Stimulated activated CD4-positive, alpha-beta T cell treated with anti-CD3 and anti-CD28 coated beads, Interleukin-12 subunit alpha, Interleukin-12 subunit beta, amount 100 ng/mL, for 48 hours (primary cell): ENCODE data around the gene TRDN.
"Not testable (repeated sequence)": the region's sequence is repeated elsewhere in the genome, so short reads cannot be mapped to it uniquely, and the experiment has no call there.

ENCODE experiments used
- DNase-seq, 3 donors: peaks; one replicate each; pipeline ENCODE4 v3.0.0-alpha.2; 2020; ENCODE audit warnings: low read depth in 2 of 3, low spot score in 1 of 3

Gene TRDN

GRCh38 chr6:123632641-123633040 lies 4.1 kb downstream of the TRDN start:
- DNase-seq, result no peak

DNA sequence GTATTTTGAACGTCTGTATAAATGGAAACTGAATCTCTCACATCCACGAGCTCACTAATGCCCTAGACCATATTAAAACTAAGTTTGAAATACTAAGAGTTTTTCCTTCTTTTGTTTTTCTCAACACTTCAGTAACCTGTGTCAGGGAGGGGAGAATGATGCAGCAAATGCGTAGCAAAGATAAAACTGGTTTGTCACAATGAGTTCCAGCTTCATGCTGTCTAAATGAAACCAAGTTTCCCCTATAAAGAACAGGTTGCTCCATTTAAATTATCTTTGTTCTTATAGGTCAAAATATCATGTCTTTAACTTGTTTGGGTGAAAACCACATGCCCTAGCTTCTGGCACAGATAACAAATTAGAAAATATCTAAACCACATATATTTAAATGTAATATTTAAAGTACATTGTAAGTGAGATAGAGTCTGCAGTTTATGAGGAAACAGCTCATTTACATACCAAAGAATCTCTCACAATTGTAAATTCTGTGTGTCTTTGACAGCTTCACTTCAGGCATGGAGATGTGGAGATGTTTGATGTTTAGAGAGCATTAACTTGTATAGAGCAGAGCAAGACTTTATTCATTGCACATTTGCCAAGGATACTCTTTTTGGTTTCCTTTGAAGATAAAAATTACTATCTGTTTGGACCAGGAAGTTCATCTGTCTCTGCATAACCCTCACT lies 7.3 kb downstream of the TRDN start:
- no peak for DNase-seq

DNA sequence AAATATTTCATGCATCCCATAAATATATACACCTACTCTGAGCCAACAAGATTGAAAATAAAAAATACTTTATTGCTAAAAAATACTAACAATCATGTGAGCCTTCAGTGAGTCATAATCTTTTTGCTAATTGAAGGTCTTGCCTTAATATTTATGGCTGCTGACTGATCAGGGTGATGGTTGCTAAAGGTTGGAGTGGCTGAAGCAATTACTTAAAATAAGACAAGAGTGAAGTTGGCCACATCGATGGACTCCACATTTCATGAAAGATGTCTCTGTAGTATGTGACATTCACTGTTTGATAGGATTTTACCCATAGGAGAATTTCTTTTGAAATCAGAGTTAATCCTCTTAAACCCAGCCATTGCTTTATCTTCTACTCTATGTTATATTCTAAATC lies 11.1 kb downstream of the TRDN start:
- DNase-seq, result no peak

DNA sequence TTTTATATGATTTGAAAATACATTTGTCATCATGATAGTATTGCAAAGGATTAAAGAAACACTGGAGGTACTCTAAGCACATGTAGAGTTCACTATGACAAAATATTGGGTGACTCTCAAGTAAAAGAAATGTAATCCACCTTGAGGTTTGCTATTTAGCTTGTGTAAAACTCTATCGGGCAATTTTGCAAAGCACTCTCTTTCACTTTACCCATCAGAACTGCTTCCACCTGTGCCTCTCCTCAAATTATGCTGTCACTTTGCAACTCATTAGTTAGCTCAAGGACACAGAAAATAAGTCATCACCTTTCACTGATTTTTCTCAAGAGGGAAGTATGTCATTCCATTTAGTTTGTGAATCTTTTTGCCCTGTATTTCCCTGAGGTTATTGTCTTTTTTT lies 14.0 kb downstream of the TRDN start:
- no peak for DNase-seq

- DNase-seq, result no peak
Measured at GRCh38 chr6:123619156-123619555, 17.6 kb downstream of the TRDN start.

- no peak for DNase-seq
Measured at GRCh38 chr6:123616942-123617341, 19.8 kb downstream of the TRDN start.

GRCh38 chr6:123616016-123616415 lies 20.7 kb downstream of the TRDN start:
- no peak for DNase-seq

GRCh38 chr6:123610779-123611178 lies 26.0 kb downstream of the TRDN start:
- DNase-seq, result no peak

- no peak for DNase-seq
Measured at GRCh38 chr6:123604067-123604466, 32.7 kb downstream of the TRDN start.

- DNase-seq, result no peak
Measured at GRCh38 chr6:123598011-123598410, 38.7 kb downstream of the TRDN start.

DNA sequence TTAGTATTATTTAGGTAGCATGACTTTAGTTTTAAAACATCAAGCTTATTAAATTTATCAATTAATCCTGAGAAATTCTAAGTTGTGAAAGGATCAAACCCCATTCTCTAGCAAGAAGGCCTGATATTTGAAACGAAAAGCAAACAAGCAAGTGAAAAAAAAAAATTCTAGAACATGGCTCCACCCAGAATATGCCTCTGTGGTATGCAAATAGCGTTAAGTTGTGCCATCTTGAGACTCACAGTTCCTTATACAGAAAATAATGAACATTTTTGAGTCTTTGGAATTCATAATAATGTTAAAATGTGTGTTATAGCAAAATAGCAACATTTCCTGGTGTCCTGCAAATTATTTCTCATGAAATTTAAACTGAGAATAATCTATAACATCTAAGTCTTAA lies 42.0 kb downstream of the TRDN start:
- no peak for DNase-seq

GRCh38 chr6:123592426-123592825 lies 44.3 kb downstream of the TRDN start:
- DNase-seq, result no peak

GRCh38 chr6:123589973-123590372 lies 46.8 kb downstream of the TRDN start:
- no peak for DNase-seq

DNA sequence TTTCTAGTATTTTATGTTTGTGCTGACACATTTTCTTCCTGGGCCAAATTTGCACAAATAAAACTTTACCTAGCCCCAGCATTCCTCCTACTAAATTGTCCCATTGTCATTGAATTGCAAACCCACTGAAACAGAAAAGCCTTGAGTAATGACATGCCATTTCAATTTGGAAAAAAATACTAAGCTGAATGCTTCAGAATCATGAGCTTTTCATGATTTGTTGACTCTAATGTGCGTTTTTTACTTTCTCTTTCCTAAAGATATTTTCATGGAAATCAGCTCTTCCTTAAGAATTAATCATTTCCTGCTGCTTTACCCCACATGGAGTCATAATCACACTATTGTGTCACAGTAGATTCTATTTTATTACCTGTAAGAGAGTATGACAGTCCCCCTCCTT lies 47.4 kb downstream of the TRDN start:
- no peak for DNase-seq

DNA sequence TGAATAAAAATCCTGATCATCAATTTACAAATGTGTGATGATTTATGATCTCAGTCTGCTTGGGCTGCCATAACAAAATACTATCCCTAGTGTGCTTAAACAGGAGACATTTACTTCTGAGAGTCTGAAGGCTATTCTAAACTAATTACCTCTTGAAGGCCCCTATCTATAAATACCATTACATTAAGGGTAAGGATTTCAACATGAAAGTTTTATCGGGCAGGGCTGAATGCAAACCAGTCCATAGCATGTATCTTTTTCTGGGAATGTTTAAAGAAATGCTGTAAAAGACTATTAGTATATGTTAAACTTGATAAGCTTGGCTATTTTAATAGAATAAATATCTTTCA lies 48.2 kb downstream of the TRDN start:
- DNase-seq, result no peak

DNA sequence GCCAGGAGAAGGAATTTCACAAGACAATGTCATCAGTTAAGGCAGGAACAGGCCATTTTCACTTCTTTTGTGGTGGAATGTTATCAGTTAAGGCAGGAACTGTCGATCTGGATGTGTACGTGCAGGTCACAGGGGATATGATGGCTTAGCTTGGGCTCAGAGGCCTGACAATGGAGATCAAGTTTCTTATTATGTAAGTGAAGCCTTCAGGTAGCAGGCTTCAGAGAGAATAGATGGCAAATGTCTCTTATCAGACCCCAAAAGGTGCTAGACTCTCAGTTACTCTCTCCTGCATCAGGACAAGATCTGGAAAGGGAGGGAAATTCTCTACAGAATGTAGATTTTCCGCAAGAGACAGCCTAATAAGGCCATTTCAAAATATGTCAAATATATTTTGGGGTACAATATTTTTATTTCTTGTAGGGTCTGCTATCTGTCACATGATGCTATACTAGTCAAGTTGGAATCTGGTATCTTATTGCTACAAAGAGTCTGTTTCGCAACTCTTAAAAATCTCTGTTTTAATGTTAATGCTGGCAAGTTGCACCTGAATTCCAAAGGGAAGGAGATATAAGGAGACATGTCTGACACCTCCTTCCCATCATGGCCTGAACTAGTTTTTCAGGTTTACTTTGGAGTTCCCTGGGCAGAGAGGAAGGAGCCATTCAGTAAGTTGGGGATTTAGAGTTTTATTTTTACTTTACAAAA lies 48.8 kb downstream of the TRDN start:
- no peak for DNase-seq

GRCh38 chr6:123587407-123587806 lies 49.3 kb downstream of the TRDN start:
- DNase-seq, result not testable (repeated sequence)

DNA sequence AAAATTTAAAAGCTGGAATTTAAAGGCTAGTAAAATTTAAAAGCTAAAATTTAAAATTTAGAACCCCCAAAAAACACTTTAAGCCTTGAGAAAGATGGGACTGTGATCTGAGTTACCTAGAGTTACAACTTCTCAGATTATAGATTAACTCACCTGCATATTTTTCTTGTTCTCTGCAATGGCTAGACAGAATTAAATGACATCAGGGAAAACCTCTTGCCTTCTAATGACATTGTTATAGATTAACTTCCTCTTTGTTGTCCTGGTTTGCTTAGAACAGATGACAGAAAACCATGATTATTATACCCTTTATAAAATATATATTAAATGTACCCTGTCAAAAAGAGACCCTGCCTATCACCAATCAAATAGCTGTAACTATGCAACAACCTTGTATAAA lies 56.4 kb downstream of the TRDN start:
- DNase-seq, result no peak

DNA sequence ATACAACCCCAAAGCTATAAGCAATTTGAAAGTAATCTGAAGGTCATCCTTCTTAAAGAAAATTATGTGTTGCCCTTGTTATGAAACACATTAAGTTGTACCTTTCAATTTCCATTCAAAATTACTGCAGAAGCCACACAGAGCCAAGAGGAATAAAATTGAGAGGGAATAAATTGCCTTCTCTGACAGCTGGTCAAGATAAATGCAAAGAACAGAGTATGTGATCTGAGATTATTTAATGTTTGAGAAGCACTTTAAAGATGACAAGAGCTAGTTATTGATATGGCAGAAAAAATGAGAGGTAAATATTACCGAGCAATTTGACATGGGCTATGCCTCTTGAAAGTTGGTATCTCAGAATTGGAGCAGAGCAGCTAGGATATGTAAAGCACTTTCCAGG lies 61.6 kb downstream of the TRDN start:
- no peak for DNase-seq

DNA sequence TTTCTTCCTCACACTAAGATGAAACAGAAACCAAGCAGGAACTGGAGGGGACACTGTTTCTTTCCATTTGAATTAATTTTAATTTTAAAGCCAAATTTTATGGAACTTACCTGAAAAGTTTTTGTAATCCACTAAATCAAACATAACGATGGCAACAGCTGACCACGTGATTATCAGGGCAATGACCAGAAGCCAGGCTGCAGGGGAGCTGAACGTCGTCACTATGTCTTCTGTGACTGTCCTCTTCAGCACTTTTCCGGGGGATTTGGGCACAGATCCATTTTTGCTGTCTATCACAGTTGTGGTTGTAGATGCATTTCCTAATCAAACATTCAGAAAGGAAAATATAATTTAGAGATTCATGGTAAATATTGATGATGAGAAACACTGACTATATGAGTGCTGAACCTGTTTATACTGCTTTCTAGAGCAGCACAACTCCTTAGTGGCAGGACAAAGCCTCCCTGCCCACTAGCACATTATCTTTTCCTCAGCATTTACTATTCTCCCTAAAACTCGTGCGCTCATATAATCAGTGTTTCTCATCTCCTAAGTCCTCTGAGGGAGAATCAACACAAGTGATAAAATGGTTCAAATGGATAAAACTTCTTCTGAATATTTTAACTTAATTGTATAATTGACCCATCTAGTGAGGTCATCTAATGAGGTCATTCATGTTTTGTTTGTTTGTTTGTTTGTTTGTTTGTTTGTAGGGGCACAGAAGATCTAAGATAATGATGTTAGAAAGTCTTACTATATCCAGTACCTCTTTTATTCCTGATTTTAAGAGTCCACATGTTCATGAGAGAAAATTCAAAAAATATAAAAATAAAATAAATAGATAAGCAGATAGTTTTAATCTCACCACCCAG lies 65.7 kb downstream of the TRDN start:
- DNase-seq, result no peak

- no peak for DNase-seq
Measured at GRCh38 chr6:123569575-123569974, 67.2 kb downstream of the TRDN start.

DNA sequence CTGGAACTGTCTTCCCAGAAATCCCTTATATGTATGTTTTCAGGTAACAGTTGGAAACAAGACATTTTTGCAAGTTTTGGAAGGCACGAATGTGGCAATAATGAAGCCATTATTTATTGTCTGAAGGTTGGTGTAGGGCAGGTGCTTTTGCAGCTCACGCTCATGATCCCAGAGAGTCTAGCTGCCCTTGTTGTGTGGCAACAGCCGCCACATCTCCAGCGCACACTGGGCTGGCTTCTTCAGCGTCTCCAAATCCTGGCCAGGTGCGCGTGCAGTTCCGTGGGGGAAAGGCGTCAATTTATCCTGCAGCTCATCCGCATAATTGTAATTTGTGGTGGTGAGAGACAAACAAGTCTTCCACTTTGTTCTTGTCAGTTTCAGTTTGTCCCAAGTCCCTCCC lies 71.2 kb downstream of the TRDN start:
- DNase-seq, result no peak
